HL-60/S4 treated with retinoic acid at 250 ng/mL for 4 days and 3 days (cell line): ENCODE results near the gene PRRC2B.
"Not testable (repeated sequence)": the region's sequence is repeated elsewhere in the genome, so short reads cannot be mapped to it uniquely, and the experiment has no call there.

Experiments
- in situ Hi-C: fragments of 300-500 bp; cut with MboI; formaldehyde crosslinking; loops from 2 replicates; pipeline ENCODE4 v1.7.0; 2022; ENCODE audit warnings: low sequenced_read_pairs

The PRRC2B gene

DNA sequence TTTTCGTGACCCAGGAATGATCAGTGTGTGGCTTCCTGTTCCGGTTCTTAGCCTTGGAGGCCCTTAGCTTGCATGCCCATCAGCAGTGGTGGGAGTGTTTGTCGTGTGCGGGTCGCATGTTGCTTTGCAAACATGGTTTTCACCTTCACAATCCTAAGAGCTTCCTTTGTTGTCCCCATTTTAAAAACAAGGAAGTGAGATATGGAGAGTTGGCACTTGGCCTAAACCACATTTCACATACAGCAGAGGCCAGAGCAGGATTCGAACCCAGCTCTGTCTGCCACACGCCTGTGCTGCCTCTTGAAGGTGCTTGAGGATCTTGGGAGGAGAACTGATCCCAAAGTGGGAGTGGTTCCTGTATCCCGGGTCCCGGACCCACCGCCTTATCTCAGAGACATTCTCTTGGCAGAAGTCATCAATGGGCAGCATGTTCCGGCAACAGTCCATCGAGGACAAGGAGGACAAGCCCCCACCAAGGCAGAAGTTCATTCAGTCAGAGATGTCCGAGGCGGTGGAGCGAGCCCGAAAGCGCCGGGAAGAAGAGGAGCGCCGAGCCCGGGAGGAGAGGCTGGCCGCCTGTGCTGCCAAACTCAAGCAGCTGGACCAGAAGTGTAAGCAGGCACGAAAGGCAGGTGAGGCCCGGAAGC lies 70.6 kb downstream of the PRRC2B start:
- in situ Hi-C loops, result no loop called here

DNA sequence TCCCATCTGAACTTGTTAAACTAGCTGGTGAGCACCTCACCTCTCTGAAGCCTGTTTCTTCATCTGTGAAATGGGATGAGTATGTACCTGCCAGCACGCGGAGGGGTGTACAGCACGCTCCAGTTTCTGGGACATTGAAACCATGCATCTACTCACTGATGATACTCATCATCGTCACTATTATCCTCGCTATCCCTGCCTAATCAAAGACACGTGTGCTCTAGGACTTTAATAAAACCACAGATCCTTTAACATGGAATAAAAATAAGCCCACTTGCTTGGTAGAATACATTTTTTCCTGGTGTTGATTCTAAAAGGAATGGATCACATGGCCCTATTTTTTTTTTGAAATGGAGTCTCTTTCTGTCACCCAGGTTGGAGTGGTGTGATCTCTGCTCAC lies 71.5 kb downstream of the PRRC2B start:
- in situ Hi-C loops, result no loop called here

DNA sequence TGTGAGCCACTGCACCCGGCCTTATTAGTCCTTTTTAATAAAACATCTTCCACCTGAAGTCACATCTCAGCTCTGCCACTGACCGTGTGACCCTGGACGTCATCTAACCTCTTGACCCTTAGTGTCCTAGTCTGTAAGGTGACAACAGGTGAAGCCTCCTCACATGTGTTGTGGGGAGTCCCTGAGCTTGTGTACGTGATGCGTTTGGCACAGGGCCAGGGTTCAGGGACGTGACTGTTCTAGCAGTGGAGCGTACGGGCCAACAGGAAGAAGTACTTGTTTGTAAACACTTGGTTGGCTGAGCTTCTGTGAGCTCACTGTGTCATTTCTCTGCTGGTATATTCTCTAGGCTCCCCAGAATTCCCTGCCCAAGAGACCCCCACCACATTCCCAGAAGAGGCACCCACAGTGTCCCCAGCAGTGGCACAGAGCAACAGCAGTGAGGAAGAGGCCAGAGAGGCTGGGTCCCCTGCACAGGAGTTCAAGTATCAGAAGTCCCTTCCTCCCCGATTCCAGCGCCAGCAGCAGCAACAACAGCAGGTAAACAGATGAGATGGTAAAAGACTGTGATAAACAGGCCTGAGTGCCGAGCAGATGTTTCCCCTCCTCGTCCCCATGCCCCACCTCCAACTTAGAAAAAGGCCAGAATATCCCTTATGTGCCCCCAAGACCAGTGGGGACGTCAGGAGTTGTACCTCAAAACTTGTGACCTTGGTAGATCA lies 73.5 kb downstream of the PRRC2B start:
- in situ Hi-C loops, result no loop called here

GRCh38 chr9:131468031-131468430 lies 74.1 kb downstream of the PRRC2B start:
- in situ Hi-C loops, result no loop called here

- in situ Hi-C loops, result no loop called here
These were observed 75.5 kb downstream of the PRRC2B start for GRCh38 chr9:131469356-131469755.

GRCh38 chr9:131469951-131470350 lies 76.1 kb downstream of the PRRC2B start:
- in situ Hi-C loops, result no loop called here

- in situ Hi-C loops, result no loop called here
These were observed 76.7 kb downstream of the PRRC2B start for GRCh38 chr9:131470581-131470991.

DNA sequence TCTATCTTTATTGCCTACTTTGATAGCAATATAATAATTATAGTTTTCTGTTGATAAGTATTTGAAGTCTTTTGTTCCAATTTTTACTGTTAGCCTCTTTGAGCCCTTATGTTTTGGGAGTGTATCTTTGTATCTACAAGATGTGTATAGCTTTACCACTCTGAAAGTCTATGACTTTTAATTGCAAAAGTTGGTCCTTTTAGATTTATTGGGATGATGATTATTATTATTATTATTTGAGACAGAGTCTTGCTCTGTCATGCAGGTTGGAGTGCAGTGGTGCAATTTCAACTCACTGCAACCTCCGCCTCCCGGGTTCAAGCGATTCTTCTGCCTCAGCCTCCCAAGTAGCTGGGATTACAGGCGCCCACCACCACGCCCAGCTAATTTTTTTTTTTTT lies 78.2 kb downstream of the PRRC2B start:
- in situ Hi-C loops, result not testable (repeated sequence)

DNA sequence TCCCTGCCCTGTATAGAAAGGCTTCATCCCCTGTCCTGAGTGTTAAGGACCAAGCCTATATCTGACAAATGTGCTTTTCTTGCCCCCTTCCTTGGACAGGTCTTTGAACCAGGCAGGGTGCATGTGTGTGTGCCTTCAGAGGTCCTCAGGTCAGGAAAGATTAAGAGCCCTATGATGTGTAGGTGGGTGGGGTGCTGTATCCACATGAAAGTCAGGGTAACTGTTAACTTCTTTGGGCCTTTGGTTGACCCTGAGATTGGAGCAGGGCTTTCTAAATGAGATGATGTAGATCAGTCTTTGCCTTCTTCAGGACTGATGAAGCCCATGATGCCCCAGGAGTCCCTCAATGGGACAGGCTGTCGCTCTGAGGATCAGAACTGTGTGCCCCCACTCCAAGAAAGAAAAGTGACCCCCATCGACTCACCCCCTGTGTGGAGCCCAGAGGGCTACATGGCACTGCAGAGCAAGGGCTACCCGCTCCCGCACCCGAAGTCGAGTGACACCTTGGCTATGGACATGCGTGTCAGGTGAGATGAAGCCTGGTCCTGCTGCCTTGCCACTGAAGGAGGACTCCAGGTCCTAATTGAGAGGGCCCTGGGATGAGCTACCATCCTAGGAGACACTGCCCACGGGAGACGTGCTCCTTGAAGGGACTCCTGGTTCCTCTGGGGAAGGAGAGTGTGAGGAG lies 79.5 kb downstream of the PRRC2B start:
- in situ Hi-C loops, result no loop called here

DNA sequence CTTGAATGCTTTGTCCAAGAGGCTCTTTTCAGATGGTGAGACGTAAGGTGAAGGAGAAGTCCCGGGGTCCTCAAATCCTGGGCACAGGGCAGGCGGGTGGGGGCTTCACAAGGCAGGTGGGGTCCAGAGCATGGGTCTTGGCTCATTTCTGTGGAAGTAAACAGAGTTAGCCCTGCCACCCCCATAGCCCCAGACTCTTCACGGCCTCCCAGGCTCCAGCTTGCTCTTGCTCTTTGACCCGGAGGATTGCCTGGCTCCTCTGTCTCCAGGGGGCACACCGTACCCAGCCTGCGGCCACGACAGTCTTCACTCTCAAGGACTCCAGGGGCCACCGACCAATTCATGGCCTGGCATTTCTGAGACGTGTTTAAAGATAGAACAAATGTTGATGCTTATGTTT lies 80.0 kb downstream of the PRRC2B start:
- in situ Hi-C loops, result no loop called here

DNA sequence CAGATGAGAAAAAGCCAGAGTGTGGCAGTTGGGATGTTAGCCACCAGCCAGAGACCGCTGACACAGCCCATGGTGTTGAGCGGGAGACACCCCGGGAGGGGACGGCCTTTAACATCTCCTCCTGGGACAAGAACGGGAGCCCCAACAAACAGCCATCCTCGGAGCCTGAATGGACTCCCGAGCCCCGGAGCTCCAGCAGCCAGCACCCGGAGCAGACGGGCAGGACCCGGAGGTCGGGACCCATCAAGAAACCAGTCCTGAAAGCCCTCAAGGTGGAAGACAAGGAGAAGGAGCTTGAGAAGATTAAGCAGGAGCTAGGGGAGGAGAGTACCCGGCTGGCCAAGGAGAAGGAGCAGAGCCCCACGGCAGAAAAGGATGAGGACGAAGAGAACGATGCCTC lies 80.8 kb downstream of the PRRC2B start:
- in situ Hi-C loops, result no loop called here

GRCh38 chr9:131475111-131475955 lies 81.4 kb downstream of the PRRC2B start:
- in situ Hi-C loops, result no loop called here

- in situ Hi-C loops, result no loop called here
These were observed 82.3 kb downstream of the PRRC2B start for GRCh38 chr9:131475956-131476776.

DNA sequence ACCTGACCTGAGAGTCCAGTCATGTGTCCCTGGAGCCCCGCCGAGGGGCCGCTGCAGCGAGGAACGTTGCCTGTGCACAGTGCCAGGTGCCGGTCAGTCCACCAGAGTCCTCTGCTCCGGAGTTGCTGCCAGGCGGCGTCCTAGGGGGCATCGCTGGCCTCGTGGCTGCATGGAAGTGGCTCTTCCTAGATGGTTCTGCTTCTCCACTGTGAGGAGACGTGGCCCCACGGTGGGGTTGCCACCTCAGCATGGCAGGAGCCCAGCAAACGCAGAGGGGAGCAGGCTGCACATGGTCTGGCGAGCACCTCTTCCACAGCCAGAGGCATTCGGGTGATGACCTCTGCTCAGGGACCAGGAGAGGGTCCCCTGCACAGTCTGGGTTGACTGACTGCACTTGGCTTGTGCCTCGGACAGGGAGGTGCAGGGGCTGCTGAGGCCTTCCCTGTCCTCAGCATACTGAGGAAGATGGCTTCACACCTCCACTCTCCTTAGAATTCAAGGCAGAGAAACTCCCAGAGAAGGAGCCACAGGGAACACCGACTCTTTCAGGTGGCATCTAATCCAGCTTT lies 83.0 kb downstream of the PRRC2B start:
- in situ Hi-C loops, result no loop called here

DNA sequence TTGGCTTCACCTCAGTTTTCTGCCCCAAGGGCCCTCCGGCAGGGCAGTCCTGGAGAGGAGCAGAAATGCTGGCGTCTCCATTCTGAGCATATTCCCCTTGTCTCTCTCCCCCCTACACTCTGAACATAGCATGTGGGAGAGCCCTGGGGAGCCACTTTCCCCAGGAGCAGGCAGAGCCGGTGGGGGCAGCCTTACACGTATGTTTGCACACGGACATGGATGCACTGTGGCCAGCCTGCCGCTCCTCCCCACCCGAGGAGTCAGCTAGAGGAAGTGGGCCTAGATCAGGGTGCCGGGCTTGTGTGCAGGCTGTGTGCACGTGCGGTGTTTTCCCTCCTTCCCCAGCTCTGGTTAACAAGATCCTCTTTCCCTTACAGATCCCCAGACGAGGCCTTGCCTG lies 83.5 kb downstream of the PRRC2B start:
- in situ Hi-C loops, result no loop called here

- in situ Hi-C loops, result no loop called here
These were observed 84.0 kb downstream of the PRRC2B start for GRCh38 chr9:131477816-131478419.

- in situ Hi-C loops, result no loop called here
These were observed 84.6 kb downstream of the PRRC2B start for GRCh38 chr9:131478421-131478868.

GRCh38 chr9:131478911-131479310 lies 85.0 kb downstream of the PRRC2B start:
- in situ Hi-C loops, result no loop called here

GRCh38 chr9:131480258-131480657 lies 86.4 kb downstream of the PRRC2B start:
- in situ Hi-C loops, result no loop called here
